Right cardiac atrium (tissue), 5 donors: ENCODE results near the gene DGKI. TPM values are rescaled to one million over a fixed set of nuclear protein-coding genes. Genes with fewer than 3 reads are reported as not detected.

Source experiments
- ATAC-seq, 2 donors: fragments of 200-7000 bp; cut with Tn5 transposase; one replicate each; pipeline versions ENCODE4 v1.8.0 to v1.9.1; 2020; ENCODE audit warnings: moderate library complexity in 2 of 2, mild to moderate bottlenecking in 1 of 2
- DNase-seq, 3 donors: peaks; one replicate each; pipeline ENCODE4 v3.0.0-alpha.2; 2020
- H3K27ac ChIP-seq: one replicate; pipeline ENCODE4 v1.5.1; 2013; ENCODE audit warnings: mild to moderate bottlenecking, low read length, control low read depth, moderate library complexity
- H3K27me3 ChIP-seq: one replicate; pipeline ENCODE4 v1.6.1; 2013; ENCODE audit not compliant: control insufficient read depth, insufficient read depth
- H3K4me1 ChIP-seq: one replicate; pipeline ENCODE4 v1.6.1; 2013; ENCODE audit warnings: low read length; ENCODE audit not compliant: control insufficient read depth, insufficient read depth
- H3K4me3 ChIP-seq: one replicate; pipeline ENCODE4 v1.5.1; 2013; ENCODE audit warnings: low read length, control low read depth
- H3K9me3 ChIP-seq: one replicate; pipeline ENCODE4 v1.6.1; 2013; ENCODE audit warnings: low read length; ENCODE audit not compliant: control insufficient read depth
- WGBS: extraction: QIAGEN DNeasy Blood & Tissue Kit; methylation state at CpG from one replicate; pipeline ENCODE4 v1.1.7; 2013; 5-methylcytosine and 5-hydroxymethylcytosine counted together
- intact Hi-C, 4 donors: fragments of 100-400 bp; cut with DNase I; formaldehyde crosslinking; loops; one replicate each; pipeline versions ENCODE4 v1.11.0 to v1.14.0; 2022 to 2023
- polyA plus RNA-seq: library from polyadenylated mRNA; stranded (reverse); fragments of 200-250 nt; gene quantifications from one replicate; pipeline ENCODE4 v1.2.3, GENCODE V29; 2013
- total RNA-seq, 4 donors: library from RNA; stranded (reverse); fragmentation: NEBNext Ultra II Directional; extraction: Animal tissue kit (Norgen Biotek cat#: 25700); gene quantifications; one replicate each; pipeline ENCODE4 v1.2.1, GENCODE V29; 2021
- donor health status: healthy with polysubstance abuse.
- donor health status: DM: no; HTN: yes; CAD: no.
- donor health status: DM: no; HTN: no; CAD: no.
- donor health status: DM: no; HTN: yes; CAD: no; lungs with severe emphysema.
- donor health status: DM: yes; HTN: yes; CAD: no.

The DGKI gene
- total and polyA plus RNA-seq, 5 donors = 2.1 to 14.9 (median 7.7) TPM

- DNase-seq (no peak), ATAC-seq (no peak)
- H3K9me3 ChIP-seq = no peaks in the 10 kb centered on the region
- H3K27ac ChIP-seq = no peak overlapping the region
- WGBS = 64% methylated on average over 1 of the region's 1 CpG
- H3K4me3 ChIP-seq = no peak overlapping the region
- no peaks in the 10 kb centered on the region for H3K27me3 ChIP-seq
- intact Hi-C loops = no loop called here
- no peaks in the 10 kb centered on the region for H3K4me1 ChIP-seq
Observed at GRCh38 chr7:137484326-137484725, 362.4 kb downstream of the DGKI start.

- H3K27me3 ChIP-seq = no peaks in the 10 kb centered on the region
- intact Hi-C loops = no loop called here
- no peak overlapping the region for H3K4me3 ChIP-seq
- no peaks in the 10 kb centered on the region for H3K4me1 ChIP-seq
- whole genome bisulfite sequencing = 62% methylated on average over 4 of the region's 4 CpGs
- H3K9me3 ChIP-seq = no peaks in the 10 kb centered on the region
- DNase-seq (no peak), ATAC-seq (no peak)
- no peak overlapping the region for H3K27ac ChIP-seq
Observed at GRCh38 chr7:137482466-137482865, 364.3 kb downstream of the DGKI start.

DNA sequence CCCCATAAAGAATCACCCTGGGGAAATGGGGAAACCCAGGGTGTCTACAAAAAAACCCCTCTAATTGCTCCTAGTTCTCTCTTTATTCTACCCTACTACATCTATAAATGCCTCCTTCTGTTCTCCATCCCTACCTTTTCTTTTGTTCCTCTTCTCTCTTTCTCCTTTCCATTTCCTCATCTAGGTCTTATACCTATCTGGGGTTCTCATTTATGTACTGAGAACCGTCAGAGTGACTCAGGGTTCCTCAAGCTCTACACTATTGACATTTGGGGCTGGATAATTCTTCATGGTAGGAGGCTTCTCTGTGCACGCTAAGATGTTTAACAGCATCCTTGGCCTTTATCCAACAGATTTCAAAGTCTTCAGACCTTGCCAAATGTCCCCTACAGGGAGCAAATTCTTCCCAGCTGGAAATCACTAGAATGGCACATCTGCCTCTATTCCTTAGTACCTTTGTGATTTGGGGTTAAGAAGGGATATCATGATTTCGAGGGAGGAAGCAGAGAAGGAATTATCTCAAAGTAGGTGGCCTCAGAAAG lies 365.9 kb downstream of the DGKI start:
- H3K4me1 ChIP-seq = no peaks in the 10 kb centered on the region
- no peak overlapping the region for H3K4me3 ChIP-seq
- H3K9me3 ChIP-seq = no peaks in the 10 kb centered on the region
- no peak for DNase-seq
- intact Hi-C loops = no loop called here
- H3K27ac ChIP-seq = no peak overlapping the region
- 61% methylated on average over 3 of the region's 3 CpGs for WGBS
- no peak for ATAC-seq
- no peaks in the 10 kb centered on the region for H3K27me3 ChIP-seq

DNA sequence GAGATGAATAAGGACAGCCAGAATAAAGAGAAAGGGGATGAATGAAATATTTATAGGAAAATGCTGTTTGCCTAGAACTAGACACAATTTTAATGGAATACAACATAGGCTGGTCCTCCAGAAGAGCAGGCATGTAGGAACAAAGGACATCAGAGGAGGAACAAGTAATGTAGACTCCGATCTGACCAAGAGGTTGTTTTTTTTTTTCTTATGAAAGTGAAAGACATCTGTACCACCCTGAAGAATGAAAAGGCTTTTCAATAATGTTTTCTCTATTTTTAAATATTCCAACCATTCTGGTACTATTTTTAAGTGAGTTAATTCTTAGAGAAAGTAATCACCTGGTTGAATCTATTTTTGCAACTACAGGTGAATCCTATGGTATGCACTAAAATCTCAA lies 366.4 kb downstream of the DGKI start:
- Histone ChIP-seq H3K4me1 (no peaks in the 10 kb centered on the region), H3K27me3 (no peaks in the 10 kb centered on the region), H3K27ac (no peak overlapping the region), H3K4me3 (no peak overlapping the region), H3K9me3 (no peaks in the 10 kb centered on the region)
- intact Hi-C loops = no loop called here
- no peak for ATAC-seq
- no peak for DNase-seq
- WGBS = 93% methylated on average over 1 of the region's 1 CpG

DNA sequence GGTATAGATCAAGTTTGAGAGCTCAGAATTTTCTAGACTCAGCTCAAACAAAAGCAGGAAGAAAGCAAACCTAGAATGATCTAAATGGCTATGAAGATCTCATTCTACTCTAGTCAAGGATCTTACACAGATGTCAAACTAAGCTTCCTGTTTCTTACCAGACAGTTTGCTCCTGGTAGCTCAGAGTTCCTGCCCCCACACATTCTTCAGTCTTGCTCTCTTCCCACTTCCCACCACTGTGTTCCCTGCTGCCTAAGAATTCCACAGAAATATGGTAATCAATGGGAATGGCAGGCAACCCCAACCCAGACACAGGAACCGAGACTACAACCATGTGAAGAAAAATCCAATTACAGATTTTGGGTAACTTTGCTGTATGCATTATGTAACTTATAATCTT lies 369.8 kb downstream of the DGKI start:
- 74% methylated on average over 1 of the region's 1 CpG for WGBS

GRCh38 chr7:137475966-137476365 lies 370.8 kb downstream of the DGKI start:
- H3K4me3 ChIP-seq = no peak overlapping the region
- WGBS = 82% methylated on average over 7 of the region's 7 CpGs

More for the DNA sequence above, 369.8 kb downstream of the DGKI start:
- DNase-seq (no peak), ATAC-seq (no peak)
- intact Hi-C loops = no loop called here
- no peaks in the 10 kb centered on the region for H3K4me1 ChIP-seq
- no peaks in the 10 kb centered on the region for H3K27me3 ChIP-seq
- H3K27ac ChIP-seq = no peak overlapping the region
- no peaks in the 10 kb centered on the region for H3K9me3 ChIP-seq
- no peak overlapping the region for H3K4me3 ChIP-seq

DNA sequence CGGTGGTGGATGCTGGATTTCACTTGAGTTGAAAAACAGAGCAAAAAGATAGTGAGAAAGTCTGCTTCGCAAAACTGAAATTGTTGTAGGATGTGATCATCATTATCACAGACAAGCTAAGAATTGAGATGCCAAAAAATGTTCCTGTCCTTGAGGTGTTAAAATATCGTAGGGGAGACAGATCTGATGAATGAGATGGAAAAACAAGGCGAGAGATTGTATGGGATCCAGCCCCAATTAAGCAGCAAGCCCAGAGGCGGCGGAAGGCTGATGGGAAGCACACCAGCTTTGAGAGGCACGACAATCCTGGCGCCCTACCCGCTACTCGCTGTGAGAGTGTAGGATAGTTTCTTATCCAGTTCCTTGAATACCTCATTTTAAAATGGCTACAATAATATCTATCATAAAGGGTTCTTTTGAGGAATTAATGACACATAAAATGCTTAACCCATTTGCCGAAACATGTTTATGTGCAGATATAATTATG lies 372.2 kb downstream of the DGKI start:
- H3K4me3 ChIP-seq = no peak overlapping the region
- H3K9me3 ChIP-seq = no peaks in the 10 kb centered on the region
- ATAC-seq (no peak), DNase-seq (peak in 1 of 3 donors; percentile 46)
- peaks cover 3% of the 10 kb centered on the region for H3K4me1 ChIP-seq
- no peaks in the 10 kb centered on the region for H3K27me3 ChIP-seq
- intact Hi-C loops = no loop called here
- 74% methylated on average over 11 of the region's 11 CpGs for WGBS
- no peak overlapping the region for H3K27ac ChIP-seq

More at GRCh38 chr7:137475966-137476365, 370.8 kb downstream of the DGKI start:
- ATAC-seq = no peak
- no peak for DNase-seq
- Histone ChIP-seq H3K27ac (no peak overlapping the region), H3K27me3 (no peaks in the 10 kb centered on the region), H3K9me3 (no peaks in the 10 kb centered on the region), H3K4me1 (no peaks in the 10 kb centered on the region)
- intact Hi-C loops = no loop called here

- WGBS = 75% methylated on average over 3 of the region's 3 CpGs
- DNase-seq (no peak), ATAC-seq (no peak)
- Histone ChIP-seq H3K9me3 (no peaks in the 10 kb centered on the region), H3K4me3 (no peak overlapping the region), H3K27me3 (no peaks in the 10 kb centered on the region), H3K4me1 (peaks cover 3% of the 10 kb centered on the region), H3K27ac (no peak overlapping the region)
- intact Hi-C loops = no loop called here
Observed at GRCh38 chr7:137471128-137471527, 375.6 kb downstream of the DGKI start.

DNA sequence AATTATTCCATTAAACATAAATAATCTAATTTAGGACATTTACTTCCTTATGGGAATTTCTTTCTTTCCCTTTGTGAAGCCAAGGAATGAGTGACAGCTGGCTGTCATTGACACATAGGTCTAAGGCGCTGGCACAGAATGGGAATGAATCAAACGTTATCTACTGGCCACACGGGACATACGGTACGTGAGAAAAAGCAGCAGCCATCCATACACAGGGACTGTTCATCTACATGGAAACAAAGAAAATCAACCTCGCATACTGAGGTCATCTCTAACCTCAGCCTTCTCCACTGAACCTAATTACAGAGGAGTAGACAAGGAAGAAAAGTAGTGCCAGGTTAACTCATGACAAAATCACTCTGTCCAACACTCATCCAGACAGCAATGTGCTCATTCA lies 376.9 kb downstream of the DGKI start:
- H3K27me3 ChIP-seq = no peaks in the 10 kb centered on the region
- intact Hi-C loops = loop anchor here in 1 of 4 donors (5.0 kb wide), 1 partner anchor 298 kb away; no protein-coding TSS in a partner anchor
- ATAC-seq = peak; percentile 47 to 68
- no peak for DNase-seq
- peaks cover 3% of the 10 kb centered on the region for H3K4me1 ChIP-seq
- no peak overlapping the region for H3K4me3 ChIP-seq
- H3K9me3 ChIP-seq = no peaks in the 10 kb centered on the region
- WGBS = 48% methylated on average over 6 of the region's 6 CpGs
- H3K27ac ChIP-seq = no peak overlapping the region

- 33% methylated on average over 5 of the region's 5 CpGs for WGBS
- DNase-seq (no peak), ATAC-seq (peak; percentile 81 to 94)
- Histone ChIP-seq H3K27me3 (no peaks in the 10 kb centered on the region), H3K4me3 (no peak overlapping the region), H3K4me1 (peaks cover 3% of the 10 kb centered on the region), H3K27ac (no peak overlapping the region), H3K9me3 (no peaks in the 10 kb centered on the region)
- intact Hi-C loops = loop anchor here in 1 of 4 donors (5.0 kb wide), 1 partner anchor 297 kb away; no protein-coding TSS in a partner anchor
Observed at GRCh38 chr7:137469191-137469811, 377.5 kb downstream of the DGKI start.

DNA sequence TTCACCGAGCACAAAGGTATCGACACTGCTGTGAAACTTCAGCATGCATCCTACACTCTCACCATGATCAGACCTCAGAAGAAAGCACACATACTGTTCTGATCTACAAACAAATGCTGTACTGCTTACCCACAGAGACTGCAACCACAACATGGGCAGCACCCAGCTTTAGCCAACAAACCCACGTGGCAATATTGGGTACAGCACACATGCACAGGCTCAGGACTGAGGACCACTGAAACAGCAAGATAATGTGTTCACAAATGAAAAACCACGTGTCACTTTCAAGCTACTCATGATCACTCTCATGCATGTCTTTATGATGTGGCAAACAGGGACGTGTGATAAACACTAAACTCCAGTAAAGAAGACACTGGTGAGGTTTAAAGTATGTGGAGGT lies 383.9 kb downstream of the DGKI start:
- ATAC-seq (no peak), DNase-seq (no peak)
- Histone ChIP-seq H3K27me3 (no peaks in the 10 kb centered on the region), H3K27ac (no peak overlapping the region), H3K4me1 (no peaks in the 10 kb centered on the region), H3K9me3 (no peaks in the 10 kb centered on the region), H3K4me3 (no peak overlapping the region)
- WGBS = 91% methylated on average over 5 of the region's 5 CpGs
- intact Hi-C loops = no loop called here
